Fibroblast of skin of back (primary cell): ENCODE measurements around the gene ARHGAP28. TPM values are rescaled to one million over a fixed set of nuclear protein-coding genes. Genes with fewer than 3 reads are reported as not detected.

Experiments used
- DNase-seq: peaks from one replicate; pipeline ENCODE4 v3.0.0-alpha.2; 2013
- polyA plus RNA-seq, 2 experiments: library from polyadenylated mRNA; unstranded; fragments of 120-200 nt; gene quantifications; one replicate each; pipeline ENCODE4 v1.2.1, GENCODE V29; 2013; ENCODE audit not compliant: insufficient read length in 2 of 2

The ARHGAP28 gene
- 2.6 TPM for polyA plus RNA-seq (2013, experiment 1 of 2; ENCODE audit: insufficient read length)
- polyA plus RNA-seq (2013, experiment 2 of 2; ENCODE audit: insufficient read length): 4.4 TPM

- peak; percentile 90 for DNase-seq
Measured at GRCh38 chr18:6729247-6730091, at the start of gene ARHGAP28. ARHGAP28 (plus strand) TSS chr18:6729716; CDS start chr18:6729822, 106 bp downstream.

- DNase-seq: peak; percentile 33
Measured at GRCh38 chr18:6681331-6681875, 48.1 kb upstream of the ARHGAP28 start.

- DNase-seq: no peak
Measured at GRCh38 chr18:6682437-6683111, 46.9 kb upstream of the ARHGAP28 start.

GRCh38 chr18:6683112-6683876, 46.2 kb upstream of the ARHGAP28 start:
- DNase-seq: no peak

- no peak for DNase-seq
Measured at GRCh38 chr18:6687676-6688075, 41.8 kb upstream of the ARHGAP28 start.

- no peak for DNase-seq
Measured at GRCh38 chr18:6708890-6709289, 20.6 kb upstream of the ARHGAP28 start.

- peak; percentile 24 for DNase-seq
Measured at GRCh38 chr18:6711467-6711866, 18.0 kb upstream of the ARHGAP28 start.

- DNase-seq: no peak
Measured at GRCh38 chr18:6712401-6712800, 17.1 kb upstream of the ARHGAP28 start.

GRCh38 chr18:6714010-6714409, 15.5 kb upstream of the ARHGAP28 start:
- DNase-seq: peak; percentile 46

- no peak for DNase-seq
Measured at GRCh38 chr18:6718267-6718666, 11.2 kb upstream of the ARHGAP28 start.

- DNase-seq: peak; percentile 19
Measured at GRCh38 chr18:6719098-6719846, 10.2 kb upstream of the ARHGAP28 start.

- peak; percentile 20 for DNase-seq
Measured at GRCh38 chr18:6719910-6720683, 9.4 kb upstream of the ARHGAP28 start.

- DNase-seq: no peak
Measured at GRCh38 chr18:6721755-6722154, 7.8 kb upstream of the ARHGAP28 start.

GRCh38 chr18:6722690-6723089, 6.8 kb upstream of the ARHGAP28 start:
- DNase-seq: no peak

- DNase-seq: no peak
Measured at GRCh38 chr18:6724331-6724730, 5.2 kb upstream of the ARHGAP28 start.

- DNase-seq: no peak
Measured at GRCh38 chr18:6728331-6728730, 1.2 kb upstream of the ARHGAP28 start.

GRCh38 chr18:6728809-6729246, 688 bp upstream of the ARHGAP28 start:
- DNase-seq: no peak

GRCh38 chr18:6730416-6731221, 1.1 kb downstream of the ARHGAP28 start:
- DNase-seq: no peak

- peak; percentile 91 for DNase-seq
Measured at GRCh38 chr18:6731222-6731596, 1.7 kb downstream of the ARHGAP28 start.

GRCh38 chr18:6732952-6733351, 3.4 kb downstream of the ARHGAP28 start:
- no peak for DNase-seq
